ENCODE results near the gene RBM28.
A peak's percentile ranks its signal among the peaks of the same experiment; 100 is the strongest.

The RBM28 gene

DNA sequence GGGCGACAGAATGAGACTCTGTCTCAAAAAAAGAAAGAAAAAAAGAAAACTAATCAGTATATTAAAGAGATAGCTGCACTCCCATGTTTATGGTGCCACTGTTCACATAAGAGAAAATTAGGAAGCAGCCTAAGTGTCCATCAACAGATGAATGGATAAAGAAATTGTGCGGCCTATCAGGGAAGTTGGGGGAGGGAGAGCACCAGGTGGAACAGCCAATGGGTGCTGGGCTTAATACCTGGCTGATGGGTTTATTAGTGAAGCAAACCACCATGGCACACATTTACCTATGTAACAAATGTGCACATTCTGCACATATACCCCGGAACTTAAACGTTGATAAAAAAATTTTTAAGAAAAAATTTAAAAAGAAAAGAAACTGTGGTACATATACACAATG, 26.8 kb upstream of the RBM28 start:
- no peak for DNase-seq (ENCODE audit: low spot score)

DNA sequence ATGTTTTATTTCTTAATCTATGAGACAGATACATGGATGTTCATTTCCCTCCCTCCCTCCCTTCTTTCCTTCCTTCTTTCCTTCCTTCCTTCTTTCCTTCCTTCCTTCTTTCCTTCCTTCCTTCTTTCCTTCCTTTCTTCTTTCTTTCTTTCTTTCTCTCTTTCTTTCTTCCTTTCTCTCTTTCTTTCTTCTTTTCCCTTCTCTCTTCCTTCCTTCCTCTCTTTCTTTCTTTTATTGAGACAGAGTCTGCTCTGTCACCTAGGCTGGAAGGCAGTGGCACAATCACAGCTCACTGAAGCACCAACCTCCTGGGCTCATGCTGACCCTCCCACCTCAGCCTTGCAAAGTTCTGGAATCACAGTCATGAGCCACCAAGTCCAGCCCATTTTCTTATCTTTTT, 23.3 kb upstream of the RBM28 start:
- no peak for DNase-seq (ENCODE audit: low spot score)

DNA sequence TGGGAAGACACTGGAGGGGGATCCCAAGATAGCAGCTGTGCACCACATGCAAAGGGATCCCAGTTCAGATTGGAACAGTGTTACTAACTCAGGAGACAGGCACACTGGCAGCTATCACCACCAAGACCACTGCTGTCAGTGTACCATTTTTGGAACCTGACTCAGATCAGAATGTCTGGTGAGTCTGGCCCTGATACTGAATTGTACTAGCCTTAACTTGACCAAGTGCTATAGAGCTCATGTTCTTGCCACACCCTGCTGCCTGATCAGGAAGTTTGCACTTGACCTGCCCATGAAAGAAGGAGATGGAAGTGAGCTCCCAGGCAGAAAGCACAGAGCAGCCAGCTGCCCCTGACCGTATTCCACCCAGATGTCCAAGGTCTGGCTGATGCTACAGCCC, 22.6 kb upstream of the RBM28 start:
- no peak for DNase-seq (ENCODE audit: low spot score)

DNA sequence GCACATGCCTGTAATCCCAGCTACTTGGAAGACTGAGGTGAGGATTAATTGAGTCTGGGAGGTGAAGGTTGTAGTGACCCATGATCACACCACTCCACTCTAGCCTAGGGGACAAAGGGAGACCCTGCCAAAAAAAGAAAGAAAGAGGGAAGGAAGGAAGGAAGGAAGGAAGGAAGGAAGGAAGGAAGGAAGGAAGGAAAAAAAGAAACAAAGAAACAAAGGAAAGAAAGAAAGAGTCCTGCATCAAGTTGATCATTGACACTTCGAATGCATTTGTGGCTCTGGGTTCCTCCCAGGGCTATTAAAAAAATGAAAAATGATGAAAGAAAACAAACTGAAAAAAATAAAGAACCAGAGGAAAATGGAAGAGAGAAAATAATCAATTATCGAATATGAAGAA, 21.7 kb upstream of the RBM28 start:
- no peak for DNase-seq (ENCODE audit: low spot score)

DNA sequence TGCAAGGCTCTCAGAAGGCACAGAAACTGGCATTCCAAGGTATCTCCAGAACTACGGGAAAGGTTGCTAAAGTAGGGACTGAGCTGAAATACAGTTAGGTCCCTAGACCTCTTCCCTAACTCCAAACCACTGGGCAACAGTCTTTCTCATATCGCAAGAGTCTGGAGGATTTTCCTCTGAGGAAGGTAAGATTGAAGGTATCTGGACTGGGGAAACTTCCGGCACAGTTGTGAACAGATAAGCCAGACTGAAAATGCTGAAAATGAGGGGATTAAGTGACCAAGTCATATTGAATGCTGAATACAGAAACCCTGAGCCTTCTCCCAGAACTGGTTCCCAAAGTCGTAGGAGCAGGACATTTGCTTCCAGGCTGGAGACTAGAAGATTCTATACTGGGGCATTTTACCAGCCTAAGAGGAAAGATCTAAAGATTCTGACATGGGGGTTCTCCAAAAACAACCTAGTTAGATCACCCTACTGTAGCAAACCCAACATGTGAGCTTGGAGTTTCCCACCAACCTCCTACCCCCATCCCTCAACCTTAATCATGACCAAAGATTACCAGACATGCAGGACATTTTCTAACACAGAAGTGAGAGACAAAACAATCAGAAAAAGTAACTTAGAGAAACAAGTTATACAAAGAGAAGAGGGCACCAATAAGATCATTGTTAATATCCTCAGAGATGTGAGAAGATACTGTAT, 20.6 kb upstream of the RBM28 start:
- DNase-seq (ENCODE audit: low spot score) = no peak

DNA sequence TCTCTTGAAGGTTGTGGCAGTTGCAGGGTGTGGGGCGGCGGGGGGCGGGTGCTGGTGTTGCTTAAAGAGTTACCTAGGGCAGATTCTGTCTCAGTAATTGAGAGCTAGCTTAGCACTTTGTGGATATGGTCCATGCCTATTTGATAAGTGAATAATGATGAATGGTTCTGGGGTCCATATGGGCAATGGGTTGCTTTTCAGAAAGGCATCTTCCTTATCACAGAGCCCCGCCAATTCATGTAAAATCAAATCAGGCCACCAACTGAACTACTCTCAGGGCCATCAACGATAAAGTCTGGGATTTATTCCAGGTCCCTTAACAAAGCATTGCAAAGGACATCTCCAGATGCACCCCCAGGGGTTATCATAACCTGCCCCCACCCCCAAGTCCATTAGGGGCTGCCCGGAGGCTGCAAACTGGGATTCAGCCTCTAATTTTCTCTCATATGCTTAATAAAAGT, 19.6 kb upstream of the RBM28 start:
- DNase-seq (ENCODE audit: low spot score) = no peak

DNA sequence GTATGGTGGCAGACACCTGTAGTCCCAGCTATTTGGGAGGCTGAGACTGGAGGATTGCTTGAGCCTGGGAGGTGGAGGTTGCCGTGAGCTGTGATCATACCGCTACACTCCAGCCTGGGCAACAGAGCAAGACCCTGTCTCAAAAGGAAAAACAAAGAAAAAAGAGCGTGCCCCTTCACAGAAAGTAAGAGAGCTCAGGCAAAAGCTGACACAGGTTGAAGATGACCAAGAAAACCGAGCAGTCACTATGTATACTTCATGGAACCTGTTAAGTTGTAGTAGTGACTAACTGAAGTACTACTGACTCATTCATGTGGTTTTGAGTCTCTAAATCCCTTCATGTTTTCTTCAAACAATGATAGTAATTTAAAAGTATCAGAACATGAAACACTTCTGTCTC, 19.0 kb upstream of the RBM28 start:
- no peak for DNase-seq (ENCODE audit: low spot score)

DNA sequence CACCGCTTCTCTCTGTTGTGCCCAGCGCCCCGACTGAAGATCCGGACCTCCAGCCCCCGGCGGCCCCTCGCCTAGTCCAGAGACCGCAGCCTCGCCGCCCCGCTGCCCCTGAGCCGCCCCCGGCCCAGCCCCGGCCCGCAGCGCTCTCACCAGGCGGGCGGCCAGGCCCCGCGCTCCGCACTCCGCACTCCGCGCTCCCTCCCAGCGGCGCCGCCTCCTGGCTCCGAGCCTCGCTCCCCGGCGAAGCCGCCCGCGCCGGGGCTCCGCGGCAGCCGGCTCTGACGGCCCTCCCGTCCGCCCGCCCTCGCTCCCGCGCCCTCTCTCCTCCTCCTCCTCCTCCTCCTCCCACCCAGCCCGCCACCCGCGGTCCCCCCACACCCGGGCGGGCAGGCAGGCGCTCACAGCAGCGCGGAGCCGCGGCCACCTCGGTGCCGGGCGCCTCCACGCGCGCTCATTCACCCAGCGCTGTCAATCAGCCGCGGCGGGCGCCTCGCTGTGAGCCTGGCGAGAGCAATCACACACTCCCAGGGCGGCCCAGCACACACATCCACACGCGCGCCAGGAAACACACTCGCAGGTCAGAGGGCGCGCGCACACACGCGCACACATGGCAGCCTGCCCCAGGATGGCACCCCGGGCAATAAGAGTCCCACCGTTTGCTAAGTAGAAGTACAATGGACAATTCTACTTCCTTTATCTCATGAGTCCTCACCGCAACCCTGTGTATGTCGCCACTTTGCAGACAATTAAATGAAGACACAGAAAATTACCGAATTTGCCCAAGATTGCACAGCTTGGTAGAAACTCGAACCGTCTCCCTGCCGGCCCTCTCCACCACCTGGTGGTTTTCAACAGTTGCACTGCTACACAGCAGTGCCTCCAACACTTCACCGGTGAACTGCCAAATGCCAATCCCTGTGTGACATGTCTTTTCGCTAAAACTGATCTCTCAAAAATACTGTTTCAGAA, 18.0 kb upstream of the RBM28 start, which contains the start of gene PRRT4:
Gene PRRT4 (minus strand): TSS at position 280 of the 969 bp plus-strand sequence.
- DNase-seq (ENCODE audit: low spot score) = peak; percentile 81

DNA sequence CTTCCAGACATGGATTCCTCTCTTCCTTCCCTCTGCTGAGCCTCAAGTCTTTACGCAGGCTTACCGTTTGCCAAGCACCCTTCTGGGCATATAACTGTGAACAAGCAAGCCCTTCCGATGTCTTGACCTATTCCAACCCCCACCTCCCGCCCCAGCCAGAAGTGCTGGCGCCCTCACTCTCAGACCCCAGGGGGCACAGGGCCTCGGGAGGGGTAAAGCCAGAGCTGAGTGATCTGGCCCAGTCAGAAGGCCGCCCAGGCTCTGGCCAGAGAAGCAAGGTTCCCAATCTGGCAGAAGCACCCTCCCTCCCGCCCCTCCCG, 16.6 kb upstream of the RBM28 start:
- DNase-seq (ENCODE audit: low spot score) = no peak

DNA sequence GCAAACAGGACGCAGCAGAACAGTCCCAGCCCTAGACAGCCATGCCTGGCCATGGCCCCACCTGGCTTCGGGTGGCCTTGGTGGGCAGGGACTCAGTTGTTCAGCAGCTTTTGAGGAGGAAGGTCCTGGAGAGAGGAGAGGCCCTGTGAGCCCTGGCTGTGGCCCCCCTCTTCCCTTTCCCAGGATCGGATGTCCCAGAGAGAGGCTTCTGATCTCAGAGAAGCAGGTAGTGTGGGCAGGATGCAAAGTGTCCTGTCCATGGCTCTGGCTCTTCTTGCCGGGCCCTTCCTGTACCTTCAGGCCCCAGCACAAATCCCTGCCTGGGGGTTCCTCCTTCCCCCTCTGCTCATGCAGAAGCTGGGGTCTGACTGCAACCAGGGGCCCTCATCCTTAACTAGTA, 16.2 kb upstream of the RBM28 start:
- no peak for DNase-seq (ENCODE audit: low spot score)

DNA sequence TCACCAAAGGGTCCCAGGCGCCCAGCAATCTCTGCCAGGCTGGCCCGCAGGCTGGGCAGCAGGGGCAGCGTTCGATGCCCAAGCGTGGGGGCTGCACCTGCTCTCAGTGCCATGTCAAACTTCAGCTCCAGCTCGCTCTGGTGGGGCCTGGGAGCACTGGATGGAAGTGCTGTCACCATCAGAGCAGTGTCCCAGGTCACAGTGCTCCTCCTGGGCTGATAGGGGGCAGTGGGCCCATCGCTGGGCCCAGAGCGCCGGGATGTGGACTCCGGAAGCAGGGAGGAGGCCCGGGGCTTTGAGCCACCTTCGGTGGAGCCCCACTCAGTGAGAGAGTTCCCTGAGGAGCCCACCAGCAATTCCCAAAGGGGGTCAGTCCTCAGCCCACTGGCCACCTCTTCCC, 15.6 kb upstream of the RBM28 start:
- DNase-seq (ENCODE audit: low spot score) = no peak

DNA sequence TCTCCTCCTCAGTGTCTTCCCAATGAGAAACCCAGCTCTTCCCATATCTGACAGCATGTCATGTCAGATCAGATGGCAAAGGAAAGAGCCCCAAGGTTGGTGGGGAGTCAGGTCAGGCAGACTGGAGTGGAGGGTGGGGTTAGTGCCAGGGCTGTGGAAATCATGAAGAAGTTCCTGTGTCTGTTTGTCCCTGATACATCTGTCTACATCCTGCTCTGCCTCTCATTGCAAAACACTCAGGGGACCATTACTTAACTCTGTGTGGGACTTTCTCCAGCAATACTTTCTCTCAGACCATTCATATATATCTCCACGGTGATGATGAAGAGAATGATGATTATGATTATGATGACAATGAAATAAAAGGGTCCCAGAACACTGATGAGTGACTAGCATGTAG, 14.5 kb upstream of the RBM28 start:
- no peak for DNase-seq (ENCODE audit: low spot score)

DNA sequence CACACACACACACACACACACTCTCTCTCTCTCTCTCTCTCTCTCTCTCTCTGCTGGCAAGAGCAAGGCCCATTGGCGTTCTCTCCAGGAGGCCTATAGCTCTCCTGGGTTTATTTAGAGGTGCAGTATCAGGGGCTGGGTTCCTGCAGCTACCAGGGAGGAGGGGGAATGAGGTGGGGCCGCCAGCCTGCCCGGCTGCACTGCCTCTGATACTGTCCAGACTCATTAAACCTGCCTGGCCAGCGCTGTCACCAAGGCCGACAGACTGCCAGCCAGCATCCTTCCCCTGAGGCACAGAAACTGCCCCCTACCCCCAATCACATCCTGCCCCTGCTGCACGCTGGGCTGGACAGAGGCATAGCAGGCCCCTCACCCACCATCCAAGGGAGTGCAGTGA, 13.5 kb upstream of the RBM28 start:
- DNase-seq (ENCODE audit: low spot score) = no peak

DNA sequence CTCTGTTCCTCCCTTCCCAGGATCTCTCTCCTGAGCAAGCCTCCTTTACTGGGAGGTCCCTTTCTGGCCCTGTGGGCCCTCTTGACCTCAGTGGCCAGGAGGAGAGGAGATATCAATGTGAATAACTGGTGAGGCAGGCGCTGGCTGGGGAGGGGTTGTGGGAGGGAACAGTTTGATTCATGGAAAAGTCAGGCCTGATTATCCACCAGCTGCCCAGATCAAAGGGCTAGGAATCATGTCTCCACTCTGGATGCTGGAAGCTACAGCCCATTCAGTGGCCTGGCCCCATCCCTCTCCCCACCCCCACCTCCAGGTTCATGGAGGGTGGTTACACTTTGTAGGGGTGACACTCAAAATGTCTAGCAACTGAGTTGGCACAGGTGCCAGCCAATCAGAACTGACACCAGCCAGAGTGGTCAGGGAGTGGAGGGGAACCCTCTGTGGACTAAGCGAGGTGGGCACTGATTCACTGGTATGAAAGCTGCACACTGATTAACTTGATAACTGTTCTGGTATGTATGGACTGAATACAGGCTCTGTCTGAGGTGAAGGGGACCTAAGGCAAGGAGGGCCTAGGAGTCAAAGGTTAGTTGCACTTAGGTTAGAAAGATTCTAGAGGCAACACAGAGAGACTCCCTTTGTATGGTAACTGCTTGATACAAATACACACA, 13.0 kb upstream of the RBM28 start:
- DNase-seq (ENCODE audit: low spot score) = no peak

DNA sequence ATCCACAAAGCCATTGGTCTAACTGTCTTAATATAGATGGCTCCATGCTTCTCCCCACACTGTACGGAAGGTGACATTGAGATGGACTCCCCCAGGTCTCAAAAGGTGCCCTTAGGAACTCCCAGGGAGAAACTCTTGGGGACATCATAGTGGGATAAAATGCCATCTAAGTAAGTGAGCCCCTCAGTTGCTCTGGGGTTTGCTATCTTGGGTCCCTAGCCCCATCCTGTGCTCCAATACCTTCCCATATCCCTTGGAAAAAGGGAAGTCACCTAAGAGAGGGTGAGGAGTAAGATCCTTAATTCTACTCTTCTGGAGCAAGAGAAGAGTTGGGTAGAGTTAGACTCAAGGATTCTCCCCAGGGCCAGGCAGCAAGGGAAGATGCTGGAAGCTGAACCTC, 9.9 kb upstream of the RBM28 start:
- no peak for DNase-seq (ENCODE audit: low spot score)

DNA sequence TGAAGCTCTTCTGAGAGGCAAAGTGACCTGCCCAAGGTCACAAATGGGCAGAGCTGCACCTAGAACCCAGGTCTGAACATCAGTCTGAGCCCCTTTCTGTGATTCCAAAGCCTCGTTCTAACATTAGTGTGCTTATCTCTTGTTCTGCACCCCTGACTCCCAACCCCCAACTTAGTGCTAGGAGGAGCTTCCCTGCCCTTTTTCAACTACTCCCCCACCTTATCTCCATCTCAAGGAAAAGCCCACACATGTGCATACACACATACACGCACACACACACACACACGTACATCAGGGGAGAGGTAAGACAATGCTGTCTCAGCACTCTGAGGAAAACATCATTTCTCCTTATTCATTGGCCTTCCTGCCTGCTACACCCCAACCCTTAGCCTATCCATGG, 9.5 kb upstream of the RBM28 start:
- no peak for DNase-seq (ENCODE audit: low spot score)

DNA sequence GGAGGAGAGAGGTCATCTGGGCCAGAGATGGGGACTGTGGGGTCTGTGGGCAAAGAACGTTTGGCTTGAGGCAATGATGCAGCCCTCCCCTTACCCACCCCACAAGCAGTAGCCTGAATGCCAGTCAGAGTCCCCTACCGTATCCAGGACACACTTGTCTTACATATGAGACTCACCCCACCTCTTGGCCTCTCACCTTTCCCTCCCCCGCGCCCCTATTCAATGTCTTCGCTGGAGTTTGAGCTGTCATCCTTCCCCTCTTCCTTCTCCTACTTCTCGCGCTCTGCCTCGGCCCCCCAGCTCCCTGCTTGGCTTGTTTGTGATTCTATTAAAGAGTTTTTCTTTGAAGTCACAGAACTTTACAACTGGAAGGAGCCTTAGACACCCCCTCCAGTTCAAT, 8.9 kb upstream of the RBM28 start:
- DNase-seq (ENCODE audit: low spot score) = no peak

DNA sequence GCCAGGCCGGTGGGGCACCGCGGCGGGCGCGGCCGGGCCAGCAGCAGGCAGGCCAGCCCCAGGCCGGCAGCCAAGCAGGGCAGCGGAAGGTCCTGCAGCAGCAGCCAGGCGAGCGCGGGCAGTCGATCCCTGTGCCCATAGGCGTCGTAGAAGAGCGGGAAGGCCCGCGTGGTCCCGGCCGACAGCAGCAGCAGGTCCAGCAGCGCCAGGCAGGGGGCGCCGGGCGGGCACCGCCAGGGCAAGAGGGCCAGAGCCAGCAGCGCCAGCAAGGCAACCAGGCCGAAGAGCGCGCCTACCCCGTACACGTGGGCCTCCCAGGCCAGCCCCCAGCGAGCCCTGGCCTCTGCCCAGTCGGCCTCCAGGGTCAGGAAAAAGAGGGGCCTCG, 8.4 kb upstream of the RBM28 start:
- peak; percentile 40 for DNase-seq (ENCODE audit: low spot score)

DNA sequence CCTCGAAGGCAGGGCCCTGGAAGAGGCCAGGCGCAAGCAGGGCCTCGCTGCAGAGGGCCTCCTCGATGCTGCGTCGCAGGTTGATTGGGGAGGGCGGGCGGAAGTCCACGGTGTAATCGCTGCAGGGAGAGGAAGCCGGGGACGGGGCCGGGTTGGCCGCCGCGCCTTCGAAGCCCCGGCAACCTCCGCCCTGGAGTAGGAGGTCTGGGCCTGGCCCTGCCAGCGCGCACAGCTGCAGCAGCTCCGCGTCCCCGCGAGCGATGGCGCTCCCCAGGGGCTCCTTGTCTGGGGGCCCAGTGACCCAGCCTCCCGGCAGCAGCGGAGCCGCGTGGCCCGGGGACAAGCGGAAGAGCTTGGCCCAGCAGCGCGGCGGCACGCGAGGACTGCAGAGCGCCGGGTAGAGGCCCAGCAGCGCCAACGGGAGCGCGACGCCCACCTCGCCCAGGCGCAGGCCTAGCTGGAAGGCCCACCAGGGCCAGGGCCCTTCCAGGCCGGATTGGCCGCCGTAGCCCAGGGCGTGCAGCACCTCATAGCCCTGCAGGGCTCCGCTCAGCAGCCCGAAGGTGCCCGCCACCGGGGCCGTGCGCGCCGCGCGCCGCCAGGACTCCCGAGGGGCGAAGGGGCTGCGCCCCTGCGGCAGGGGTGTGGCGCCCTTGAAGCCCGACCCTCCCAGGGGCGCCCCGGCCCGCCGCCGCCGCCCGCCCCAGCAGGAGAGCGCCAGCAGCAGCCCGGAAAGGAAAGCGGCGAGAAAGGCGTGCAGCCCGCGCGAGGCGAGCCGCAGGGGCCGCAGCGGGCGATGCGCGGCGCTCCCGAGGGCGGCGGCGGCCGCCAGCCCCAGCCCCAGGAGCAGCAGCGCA, 7.8 kb upstream of the RBM28 start:
- DNase-seq (ENCODE audit: low spot score) = no peak

DNA sequence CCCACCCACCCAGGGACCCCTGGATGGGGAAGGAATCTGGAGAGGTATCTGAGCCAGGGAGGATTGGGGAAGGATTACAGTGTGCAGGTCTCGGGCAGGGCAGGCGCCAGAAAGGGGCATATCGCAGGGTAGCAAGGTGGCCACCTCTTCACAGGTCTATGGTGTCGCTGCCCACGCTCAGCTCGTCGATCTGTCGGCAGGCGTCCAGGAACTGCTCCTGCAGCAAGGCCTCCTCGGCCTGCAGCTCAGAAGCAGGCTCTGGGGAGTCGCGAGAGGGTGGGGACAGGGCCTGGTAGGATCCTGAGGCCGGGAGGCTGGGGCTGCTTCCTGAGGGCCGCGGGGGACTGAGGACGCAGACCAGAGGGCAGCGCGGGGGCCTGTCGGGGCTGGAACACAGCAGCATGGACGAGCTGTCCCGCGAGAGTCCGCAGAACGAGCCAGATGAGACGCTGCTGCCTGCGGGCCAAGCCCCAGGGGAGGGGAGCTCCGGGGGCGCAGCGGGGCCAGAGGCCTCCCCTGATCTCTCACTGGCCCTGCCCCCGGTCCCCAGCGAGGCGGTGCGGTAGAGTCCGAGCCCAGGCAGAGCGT, 7.1 kb upstream of the RBM28 start:
- no peak for DNase-seq (ENCODE audit: low spot score)

DNA sequence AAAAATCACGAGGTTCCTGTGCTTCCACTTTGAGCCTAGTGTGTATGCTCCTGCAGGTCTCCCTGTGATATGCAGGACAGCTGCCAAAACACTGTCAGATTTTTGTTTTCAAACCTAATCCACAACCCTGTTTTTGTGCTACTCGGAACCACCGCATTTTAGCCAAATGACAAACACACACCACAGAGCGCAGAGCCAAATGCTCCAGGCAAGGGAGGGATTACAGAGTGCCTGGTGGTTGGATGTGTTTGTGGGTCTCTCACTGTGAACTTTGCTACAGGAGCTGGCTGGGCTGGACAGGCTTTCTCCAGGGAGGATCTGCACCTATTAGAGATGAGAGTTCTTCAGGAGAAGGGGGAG, 5.7 kb upstream of the RBM28 start:
- DNase-seq (ENCODE audit: low spot score) = no peak

DNA sequence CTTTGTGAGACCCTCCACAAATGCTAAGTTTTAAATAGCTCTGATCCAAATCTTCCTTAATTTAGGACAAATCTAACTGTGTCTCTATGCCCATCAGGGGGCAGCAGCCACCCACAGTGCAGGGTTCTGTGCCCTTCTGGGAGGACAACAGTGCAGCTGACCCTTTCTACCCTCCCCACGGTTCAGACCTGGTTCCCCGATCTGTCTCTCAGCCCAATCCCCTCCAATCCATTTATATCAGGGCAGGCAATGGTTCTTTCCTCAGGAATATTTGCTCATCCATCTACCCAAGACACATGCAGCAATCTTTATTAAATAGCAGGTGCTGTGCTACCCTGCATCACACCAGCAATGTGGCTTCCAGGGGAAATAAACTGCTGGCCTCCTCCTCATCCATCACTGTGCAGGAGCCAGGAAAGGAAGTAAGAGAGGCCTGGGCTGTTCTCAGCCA, 4.0 kb upstream of the RBM28 start:
- peak; percentile 76 for DNase-seq (ENCODE audit: low spot score)
